Measurements from ENCODE around the gene PROZ. TPM values are rescaled to one million over a fixed set of nuclear protein-coding genes. Genes with fewer than 3 reads are reported as not detected.

The PROZ gene
- total and polyA plus RNA-seq, 2 of the 13 experiments (the other 11 are each of a cell fraction or from before 2014, with no cell fraction given), result 5.6 to 22.5 TPM

- TF ChIP-seq ZNF280D (CRISPR knock-in tag; IDR thresholded peaks at IDR 0.05) (no peak), ZNF350 (CRISPR knock-in tag; IDR thresholded peaks at IDR 0.05; ENCODE audit: borderline replicate concordance, low read depth) (no peak), BRCA1 (CRISPR knock-in tag; IDR thresholded peaks at IDR 0.05) (peak; percentile 73; the same call in 1 of the 2 replicates), POLR2AphosphoS5 (IDR thresholded peaks at IDR 0.05; ENCODE audit: low read depth, low read length) (no peak; the same call in 1 of the 2 replicates), CC2D1A (CRISPR knock-in tag; IDR thresholded peaks at IDR 0.05) (no peak), GLI4 (CRISPR knock-in tag; IDR thresholded peaks at IDR 0.05; ENCODE audit: borderline replicate concordance) (no peak), ZNF296 (CRISPR knock-in tag; conservative IDR thresholded peaks at IDR 0.05) (no peak), ZFX (CRISPR knock-in tag; IDR thresholded peaks at IDR 0.05; ENCODE audit: low read depth) (peak; percentile 40; the same call in 1 of the 2 replicates), HNF4A (CRISPR knock-in tag; IDR thresholded peaks at IDR 0.05) (no peak), FOXJ3 (CRISPR knock-in tag; IDR thresholded peaks at IDR 0.05; ENCODE audit: borderline replicate concordance) (no peak), ZNF230 (CRISPR knock-in tag; IDR thresholded peaks at IDR 0.05) (no peak), PITX1 (CRISPR knock-in tag; IDR thresholded peaks at IDR 0.05) (no peak), IRF2 (CRISPR knock-in tag; IDR thresholded peaks at IDR 0.05) (no peak), ZFAT (CRISPR knock-in tag; conservative IDR thresholded peaks at IDR 0.05) (no peak), KLF13 (CRISPR knock-in tag; IDR thresholded peaks at IDR 0.05) (no peak), ZNF713 (CRISPR knock-in tag; IDR thresholded peaks at IDR 0.05) (no peak), SAFB2 (CRISPR knock-in tag; IDR thresholded peaks at IDR 0.05; ENCODE audit: borderline replicate concordance, low read depth) (0 out of 2 replicates have a peak, but pooled peaks have one; percentile 10), TFDP2 (CRISPR knock-in tag; IDR thresholded peaks at IDR 0.05) (no peak), TEAD2 (CRISPR knock-in tag; IDR thresholded peaks at IDR 0.05) (no peak), SRSF9 (IDR thresholded peaks at IDR 0.05; ENCODE audit: borderline replicate concordance, insufficient read depth, low read depth, low read length, poor library complexity, severe bottlenecking) (no peak), PAF1 (CRISPR knock-in tag; IDR thresholded peaks at IDR 0.05) (no peak), ZBTB21 (CRISPR knock-in tag; IDR thresholded peaks at IDR 0.05) (no peak), GZF1 (CRISPR knock-in tag; IDR thresholded peaks at IDR 0.05) (no peak), ZNF333 (CRISPR knock-in tag; IDR thresholded peaks at IDR 0.05; ENCODE audit: borderline replicate concordance) (peak; percentile 31; the same call in 1 of the 2 replicates), ZNF652 (CRISPR knock-in tag; IDR thresholded peaks at IDR 0.05; ENCODE audit: borderline replicate concordance, low read depth) (no peak), ZNF12 (CRISPR knock-in tag; IDR thresholded peaks at IDR 0.05) (no peak), KAT7 (CRISPR knock-in tag; IDR thresholded peaks at IDR 0.05; ENCODE audit: borderline replicate concordance) (no peak; the same call in 1 of the 2 replicates)
Measured at GRCh38 chr13:113151745-113152690, 6.4 kb upstream of the PROZ start (continued).

Measured in HepG2 (cell line).